ENCODE results near the gene JMJD8.
A peak's percentile ranks its signal among the peaks of the same experiment; 100 is the strongest.
"Not testable (repeated sequence)": the region's sequence is repeated elsewhere in the genome, so short reads cannot be mapped to it uniquely, and the experiment has no call there.

The JMJD8 gene

GRCh38 chr16:693364-693763 is 9.2 kb upstream of the JMJD8 start:
- DNase-seq (ENCODE audit: low read depth in 2 of 3, low spot score in 2 of 3) = no peak

- DNase-seq (ENCODE audit: low read depth in 2 of 3, low spot score in 2 of 3) = no peak
These were observed 8.4 kb upstream of the JMJD8 start for GRCh38 chr16:692356-693108.

- not testable (repeated sequence) for DNase-seq (ENCODE audit: low read depth in 2 of 3, low spot score in 2 of 3)
These were observed 7.1 kb upstream of the JMJD8 start for GRCh38 chr16:691242-691641.

- DNase-seq (ENCODE audit: low read depth in 2 of 3, low spot score in 2 of 3) = no peak
These were observed 5.2 kb upstream of the JMJD8 start for GRCh38 chr16:689175-689897.

GRCh38 chr16:687499-687898 is 3.4 kb upstream of the JMJD8 start:
- no peak for DNase-seq (ENCODE audit: low read depth in 2 of 3, low spot score in 2 of 3)

- no peak for DNase-seq (ENCODE audit: low read depth in 2 of 3, low spot score in 2 of 3)
These were observed 2.5 kb upstream of the JMJD8 start for GRCh38 chr16:686459-687260.

GRCh38 chr16:685967-686366 is 1.8 kb upstream of the JMJD8 start:
- DNase-seq (ENCODE audit: low read depth in 2 of 3, low spot score in 2 of 3) = no peak

GRCh38 chr16:684961-685696 is 995 bp upstream of the JMJD8 start:
- no peak for DNase-seq (ENCODE audit: low read depth in 2 of 3, low spot score in 2 of 3)

GRCh38 chr16:683396-684070 is 601 bp downstream of the JMJD8 start:
- no peak for DNase-seq (ENCODE audit: low read depth in 2 of 3, low spot score in 2 of 3)

- no peak for DNase-seq (ENCODE audit: low read depth in 2 of 3, low spot score in 2 of 3)
These were observed 1.4 kb downstream of the JMJD8 start for GRCh38 chr16:682493-683395.

GRCh38 chr16:681746-682427 is 2.2 kb downstream of the JMJD8 start:
- no peak for DNase-seq (ENCODE audit: low read depth in 2 of 3, low spot score in 2 of 3)

GRCh38 chr16:680967-681745 is 3.0 kb downstream of the JMJD8 start:
- DNase-seq (ENCODE audit: low read depth in 2 of 3, low spot score in 2 of 3) = no peak

GRCh38 chr16:680625-680945 is 3.5 kb downstream of the JMJD8 start:
- DNase-seq (ENCODE audit: low read depth in 2 of 3, low spot score in 2 of 3) = no peak

- DNase-seq (ENCODE audit: low read depth in 2 of 3, low spot score in 2 of 3) = peak; percentile 77 to 81 (median 79)
These were observed 4.1 kb downstream of the JMJD8 start, which contains the start of gene STUB1 for GRCh38 chr16:679814-680624. Gene STUB1, plus strand, starts transcription at chr16:680410. Its CDS starts 116 bp downstream, at chr16:680526.

GRCh38 chr16:678858-679813 is 5.0 kb downstream of the JMJD8 start:
- DNase-seq (ENCODE audit: low read depth in 2 of 3, low spot score in 2 of 3) = no peak

- no peak for DNase-seq (ENCODE audit: low read depth in 2 of 3, low spot score in 2 of 3)
These were observed 5.8 kb downstream of the JMJD8 start for GRCh38 chr16:678209-678857.
